Mesenchymal stem cell (in vitro differentiated cells and primary cell): ENCODE measurements around the gene GATAD1.

Experiments
- DNase-seq: peaks from one replicate; pipeline ENCODE4 v3.0.0-alpha.2; 2013
- H2AFZ ChIP-seq: one replicate; pipeline ENCODE4 v1.6.1; 2013; ENCODE audit warnings: low read depth, mild to moderate bottlenecking, control low read depth, inconsistent platforms, low read length, moderate library complexity
- H2AK5ac ChIP-seq: 2 replicates; pipeline ENCODE4 v1.6.1; 2013; ENCODE audit warnings: low read length, moderate library complexity, mild to moderate bottlenecking, inconsistent platforms; ENCODE audit not compliant: severe bottlenecking
- H2BK120ac ChIP-seq: one replicate; pipeline ENCODE4 v1.6.1; 2013; ENCODE audit warnings: low read depth, mild to moderate bottlenecking, inconsistent platforms, low read length, moderate library complexity
- H2BK12ac ChIP-seq, 2 experiments: one replicate each; pipeline ENCODE4 v1.6.1; 2013; ENCODE audit warnings: inconsistent platforms in 2 of 2, low read length in 2 of 2, mild to moderate bottlenecking in 2 of 2, moderate library complexity in 2 of 2, control low read depth in 1 of 2
- H2BK15ac ChIP-seq: one replicate; pipeline ENCODE4 v1.6.1; 2013; ENCODE audit warnings: mild to moderate bottlenecking, low read depth, inconsistent platforms; ENCODE audit not compliant: poor library complexity, severe bottlenecking
- H2BK5ac ChIP-seq: 2 replicates; pipeline ENCODE4 v1.6.1; 2013; ENCODE audit warnings: low read depth, mild to moderate bottlenecking, low read length, control low read depth, inconsistent platforms; ENCODE audit not compliant: poor library complexity, severe bottlenecking
- H3K14ac ChIP-seq, 2 experiments: one replicate each; pipeline ENCODE4 v1.6.1; 2013; ENCODE audit warnings: inconsistent platforms in 2 of 2, low read length in 2 of 2, control low read depth in 1 of 2, mild to moderate bottlenecking in 1 of 2, moderate library complexity in 1 of 2
- H3K18ac ChIP-seq, 2 experiments: one replicate each; pipeline ENCODE4 v1.6.1; 2013; ENCODE audit warnings: inconsistent platforms in 2 of 2, low read length in 2 of 2, control low read depth in 1 of 2, low read depth in 1 of 2, mild to moderate bottlenecking in 1 of 2
- H3K23ac ChIP-seq, 2 experiments: one replicate each; pipeline ENCODE4 v1.6.1; 2013; ENCODE audit warnings: inconsistent platforms in 2 of 2, low read length in 2 of 2, mild to moderate bottlenecking in 2 of 2, moderate library complexity in 2 of 2, control low read depth in 1 of 2
- H3K27ac ChIP-seq: 2 replicates; pipeline ENCODE4 v1.5.1; 2013; ENCODE audit warnings: mild to moderate bottlenecking, moderate library complexity, low read length, control low read depth, inconsistent platforms; ENCODE audit not compliant: poor library complexity, severe bottlenecking
- H3K27me3 ChIP-seq, 2 experiments: 2 replicates each; pipeline versions ENCODE4 v1.6.1 to v1.7.0; 2013; ENCODE audit warnings: low read length in 2 of 2, mild to moderate bottlenecking in 2 of 2, moderate library complexity in 2 of 2, control low read depth in 1 of 2, inconsistent platforms in 1 of 2; ENCODE audit not compliant: control insufficient read depth in 1 of 2, insufficient read depth in 1 of 2
- H3K36me3 ChIP-seq, 2 experiments: 2 replicates each; pipeline versions ENCODE4 v1.6.1 to v1.7.0; 2013; ENCODE audit warnings: low read length in 2 of 2, control low read depth in 1 of 2, inconsistent platforms in 1 of 2, low read depth in 1 of 2, mild to moderate bottlenecking in 1 of 2; ENCODE audit not compliant: insufficient read depth in 2 of 2, control insufficient read depth in 1 of 2
- H3K4ac ChIP-seq, 2 experiments: one replicate each; pipeline ENCODE4 v1.6.1; 2013; ENCODE audit warnings: inconsistent platforms in 2 of 2, low read length in 2 of 2, mild to moderate bottlenecking in 2 of 2, moderate library complexity in 2 of 2, control low read depth in 1 of 2, low read depth in 1 of 2
- H3K4me1 ChIP-seq: 2 replicates; pipeline ENCODE4 v1.6.1; 2013; ENCODE audit warnings: low read depth, low read length, control low read depth; ENCODE audit not compliant: control insufficient read depth, insufficient read depth
- H3K4me2 ChIP-seq: 2 replicates; pipeline ENCODE4 v1.6.1; 2013; ENCODE audit warnings: low read length, mild to moderate bottlenecking, inconsistent platforms; ENCODE audit not compliant: poor library complexity, severe bottlenecking
- H3K4me3 ChIP-seq, 2 experiments: 2 replicates each; pipeline versions ENCODE4 v1.5.1 to v1.7.0; 2013; ENCODE audit warnings: low read length in 2 of 2, mild to moderate bottlenecking in 2 of 2, control low read depth in 1 of 2, low read depth in 1 of 2; ENCODE audit not compliant: insufficient read depth in 1 of 2
- H3K79me1 ChIP-seq: replicated peaks from 2 replicates; pipeline ENCODE4 v1.6.1; 2013; ENCODE audit warnings: mild to moderate bottlenecking, control low read depth, low read length, inconsistent platforms; ENCODE audit not compliant: poor library complexity, severe bottlenecking
- H3K9ac ChIP-seq: 2 replicates; pipeline ENCODE4 v1.7.0; 2013; ENCODE audit warnings: mild to moderate bottlenecking, low read length, moderate library complexity
- H3K9me3 ChIP-seq: 2 replicates; pipeline ENCODE4 v1.7.0; 2013; ENCODE audit warnings: mild to moderate bottlenecking, low read length; ENCODE audit not compliant: control insufficient read depth
- H4K8ac ChIP-seq: one replicate; pipeline ENCODE4 v1.6.1; 2013; ENCODE audit warnings: inconsistent platforms, mild to moderate bottlenecking, low read length, moderate library complexity
- H4K91ac ChIP-seq: one replicate; pipeline ENCODE4 v1.6.1; 2013; ENCODE audit warnings: mild to moderate bottlenecking, low read length, inconsistent platforms
- WGBS: methylation state at CpG from one replicate; pipeline ENCODE4 v1.1.7; 2013; ENCODE audit warnings: mixed read lengths; 5-methylcytosine and 5-hydroxymethylcytosine counted together

Gene GATAD1

GRCh38 chr7:92485974-92486373, 38.7 kb downstream of the GATAD1 start:
- H2AK5ac ChIP-seq: no peak overlapping the region
- H3K4me2 ChIP-seq: no peak overlapping the region
- no peaks in the 10 kb centered on the region for H3K4me1 ChIP-seq
- H4K8ac ChIP-seq: no peak overlapping the region
- no peak overlapping the region for H2BK120ac ChIP-seq
- H2BK15ac ChIP-seq: no peak overlapping the region
- no peak overlapping the region for H4K91ac ChIP-seq
- H3K79me1 ChIP-seq: no peaks in the 10 kb centered on the region
- H2BK5ac ChIP-seq: no peak overlapping the region
- H2AFZ ChIP-seq: no peak overlapping the region
- H3K18ac ChIP-seq: no peak overlapping the region
- H3K27me3 ChIP-seq: no peaks in the 10 kb centered on the region
- H3K9me3 ChIP-seq: no peaks in the 10 kb centered on the region
- peaks cover 8 to 52% of the 10 kb centered on the region in 2 experiments for H3K36me3 ChIP-seq
- H3K14ac ChIP-seq: no peak overlapping the region
- H3K9ac ChIP-seq: no peak overlapping the region
- no peak overlapping the region for H3K27ac ChIP-seq
- DNase-seq: no peak
- H3K4ac ChIP-seq: no peak overlapping the region
- H2BK12ac ChIP-seq: no peak overlapping the region
- H3K4me3 ChIP-seq: no peak overlapping the region
- no peak overlapping the region for H3K23ac ChIP-seq
- WGBS: 100% methylated on average over 1 of the region's 2 CpGs

- Histone ChIP-seq H2BK5ac (no peak overlapping the region), H3K4me3 (no peak overlapping the region), H3K4me1 (no peaks in the 10 kb centered on the region), H3K9ac (no peak overlapping the region), H2AK5ac (no peak overlapping the region), H3K79me1 (no peaks in the 10 kb centered on the region), H3K9me3 (no peaks in the 10 kb centered on the region), H2AFZ (no peak overlapping the region), H2BK120ac (no peak overlapping the region), H4K91ac (no peak overlapping the region), H3K23ac (no peak overlapping the region), H4K8ac (no peak overlapping the region), H2BK15ac (no peak overlapping the region), H3K18ac (no peak overlapping the region), H2BK12ac (no peak overlapping the region), H3K27me3 (no peaks in the 10 kb centered on the region), H3K4ac (no peak overlapping the region), H3K27ac (no peak overlapping the region), H3K36me3 (peaks cover 11 to 71% of the 10 kb centered on the region in 2 experiments), H3K14ac (no peak overlapping the region), H3K4me2 (no peak overlapping the region)
- DNase-seq: no peak
Observed at GRCh38 chr7:92487804-92488203, 40.5 kb downstream of the GATAD1 start.

- Histone ChIP-seq H3K4me1 (no peaks in the 10 kb centered on the region), H2AFZ (no peak overlapping the region), H3K4me2 (no peak overlapping the region), H3K23ac (no peak overlapping the region), H2AK5ac (no peak overlapping the region), H3K9me3 (no peaks in the 10 kb centered on the region), H4K91ac (no peak overlapping the region), H2BK120ac (no peak overlapping the region), H3K36me3 (peaks cover 11 to 88% of the 10 kb centered on the region in 2 experiments), H3K27ac (no peak overlapping the region), H4K8ac (no peak overlapping the region), H3K14ac (no peak overlapping the region), H3K4me3 (no peak overlapping the region), H2BK5ac (no peak overlapping the region), H3K9ac (no peak overlapping the region), H2BK15ac (no peak overlapping the region), H3K27me3 (no peaks in the 10 kb centered on the region), H2BK12ac (no peak overlapping the region), H3K18ac (no peak overlapping the region), H3K79me1 (no peaks in the 10 kb centered on the region), H3K4ac (no peak overlapping the region)
- 100% methylated on average over 1 of the region's 1 CpG for WGBS
- no peak for DNase-seq
Observed at GRCh38 chr7:92489634-92490033, 42.4 kb downstream of the GATAD1 start.

GRCh38 chr7:92496876-92497275, 49.6 kb downstream of the GATAD1 start:
- Histone ChIP-seq H3K4me2 (no peak overlapping the region), H2BK5ac (no peak overlapping the region), H3K18ac (no peak overlapping the region), H3K27me3 (no peaks in the 10 kb centered on the region), H3K36me3 (peaks cover 13 to 83% of the 10 kb centered on the region in 2 experiments), H3K4me3 (no peak overlapping the region), H2AFZ (no peak overlapping the region), H2AK5ac (no peak overlapping the region), H3K79me1 (no peaks in the 10 kb centered on the region), H4K91ac (no peak overlapping the region), H3K9ac (no peak overlapping the region), H2BK120ac (no peak overlapping the region), H3K23ac (no peak overlapping the region), H3K9me3 (no peaks in the 10 kb centered on the region), H3K4ac (no peak overlapping the region), H3K14ac (no peak overlapping the region), H3K4me1 (no peaks in the 10 kb centered on the region), H2BK15ac (no peak overlapping the region), H4K8ac (no peak overlapping the region), H2BK12ac (no peak overlapping the region), H3K27ac (no peak overlapping the region)
- 90% methylated on average over 2 of the region's 2 CpGs for WGBS
- peak; percentile 12 for DNase-seq
